BLaER1 (cell line): ENCODE results near the gene IL20RB.

ENCODE experiments used
- H3K27ac ChIP-seq: shearing (Covaris generic); formaldehyde crosslinking; 2 replicates; pipeline ENCODE4 v1.8.1; 2022
- H3K27me3 ChIP-seq: shearing (Covaris generic); formaldehyde crosslinking; 2 replicates; pipeline ENCODE4 v1.8.1; 2022
- H3K36me3 ChIP-seq: shearing (Covaris generic); formaldehyde crosslinking; 2 replicates; pipeline ENCODE4 v1.8.1; 2022
- H3K4me1 ChIP-seq: shearing (Covaris generic); formaldehyde crosslinking; 2 replicates; pipeline ENCODE4 v1.8.1; 2022
- H3K4me2 ChIP-seq: shearing (Covaris generic); formaldehyde crosslinking; 2 replicates; pipeline ENCODE4 v1.8.1; 2022
- H3K4me3 ChIP-seq: shearing (Covaris generic); formaldehyde crosslinking; 2 replicates; pipeline ENCODE4 v1.8.1; 2022
- H3K9ac ChIP-seq: shearing (Covaris generic); formaldehyde crosslinking; 2 replicates; pipeline ENCODE4 v1.8.1; 2022
- H3K9me3 ChIP-seq: shearing (Covaris generic); formaldehyde crosslinking; 2 replicates; pipeline ENCODE4 v1.8.1; 2022
- H4K20me1 ChIP-seq: shearing (Covaris generic); formaldehyde crosslinking; 2 replicates; pipeline ENCODE4 v1.8.1; 2022
- Cebpa-rat ChIP-seq: shearing (Covaris generic); IDR thresholded peaks from 2 replicates; pipeline ENCODE4 v1.8.1; 2022

The IL20RB gene

DNA sequence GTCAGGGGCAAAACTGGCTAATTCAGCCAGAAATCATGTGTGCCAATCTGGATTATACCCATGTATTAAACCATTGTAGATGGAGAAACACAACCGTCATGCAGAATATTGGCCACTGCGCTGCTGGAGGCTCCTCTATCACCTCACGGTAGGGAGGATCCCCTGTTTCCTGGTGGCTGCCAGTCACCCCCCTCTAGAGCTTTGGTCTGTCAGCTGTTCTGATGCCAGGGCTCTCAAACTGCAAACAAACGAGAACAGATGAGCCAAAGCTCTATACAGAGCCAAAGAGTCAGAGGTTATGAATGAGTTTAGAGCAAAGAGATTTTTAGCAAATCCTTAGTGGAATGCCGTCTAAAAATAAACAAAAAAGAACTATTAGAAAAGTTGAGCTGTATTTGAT is 62.5 kb downstream of the IL20RB start:
- TF ChIP-seq Cebpa-rat = no peak
- Histone ChIP-seq H3K27me3 (no peaks in the 10 kb centered on the region), H3K9ac (no peak overlapping the region)

DNA sequence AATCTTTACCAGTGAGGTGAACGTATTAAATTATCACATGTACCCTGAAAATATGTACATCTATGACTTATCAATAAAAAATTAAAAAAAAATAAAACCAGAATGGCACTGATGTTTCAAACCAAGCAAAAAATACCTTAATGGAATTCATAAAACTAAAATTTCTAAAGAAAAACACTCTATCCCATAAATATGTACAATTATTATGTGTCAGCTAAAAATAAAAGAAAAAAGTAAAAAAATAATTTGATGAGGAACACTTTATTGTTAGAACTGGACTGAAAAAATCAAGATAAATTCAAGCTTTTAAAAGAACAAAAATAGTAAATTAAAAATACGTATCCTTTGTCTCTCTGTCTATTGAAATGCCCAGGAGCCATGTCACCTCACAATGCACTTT is 63.1 kb downstream of the IL20RB start:
- H3K27me3 ChIP-seq = no peaks in the 10 kb centered on the region
- H3K4me3 ChIP-seq = no peak overlapping the region
- no peaks in the 10 kb centered on the region for H3K36me3 ChIP-seq
- H3K4me1 ChIP-seq = no peaks in the 10 kb centered on the region
- H3K27ac ChIP-seq = no peak overlapping the region
- H4K20me1 ChIP-seq = no peaks in the 10 kb centered on the region
- no peak overlapping the region for H3K4me2 ChIP-seq
- no peak overlapping the region for H3K9ac ChIP-seq
- no peak for TF ChIP-seq Cebpa-rat
- no peaks in the 10 kb centered on the region for H3K9me3 ChIP-seq

More for the DNA sequence above, 62.5 kb downstream of the IL20RB start:
- Histone ChIP-seq H3K9me3 (no peaks in the 10 kb centered on the region), H3K4me1 (no peaks in the 10 kb centered on the region), H3K4me3 (no peak overlapping the region), H3K36me3 (no peaks in the 10 kb centered on the region), H3K27ac (no peak overlapping the region), H4K20me1 (no peaks in the 10 kb centered on the region), H3K4me2 (no peak overlapping the region)

DNA sequence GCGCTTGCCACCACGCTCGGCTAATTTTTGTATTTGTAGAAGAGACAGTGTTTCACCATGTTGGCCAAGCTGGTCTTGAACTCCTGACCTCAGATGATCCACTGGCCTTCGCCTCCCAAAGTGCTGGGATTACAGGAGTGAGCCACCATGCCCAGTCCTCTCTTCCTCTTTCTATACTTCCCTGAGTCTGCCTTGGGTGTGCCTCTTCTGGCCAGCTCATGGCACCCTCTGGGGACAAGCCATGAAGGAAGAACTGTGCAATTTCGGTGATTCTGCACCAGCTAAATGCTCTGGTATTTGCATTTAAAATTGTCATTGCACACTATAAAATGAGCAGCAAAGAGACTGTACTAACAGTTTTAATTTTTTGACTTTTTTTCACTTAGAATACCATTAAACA is 66.6 kb downstream of the IL20RB start:
- Histone ChIP-seq H3K27me3 (no peaks in the 10 kb centered on the region), H3K36me3 (no peaks in the 10 kb centered on the region), H3K9ac (no peak overlapping the region), H3K4me1 (no peaks in the 10 kb centered on the region), H3K4me3 (no peak overlapping the region), H3K9me3 (no peaks in the 10 kb centered on the region), H4K20me1 (no peaks in the 10 kb centered on the region), H3K4me2 (no peak overlapping the region), H3K27ac (no peak overlapping the region)
- no peak for TF ChIP-seq Cebpa-rat

GRCh38 chr3:137026701-137027100 is 68.9 kb downstream of the IL20RB start:
- no peak for TF ChIP-seq Cebpa-rat
- H3K4me3 ChIP-seq = no peak overlapping the region
- no peaks in the 10 kb centered on the region for H3K27me3 ChIP-seq
- H3K36me3 ChIP-seq = no peaks in the 10 kb centered on the region
- H4K20me1 ChIP-seq = no peaks in the 10 kb centered on the region
- no peaks in the 10 kb centered on the region for H3K4me1 ChIP-seq
- no peak overlapping the region for H3K27ac ChIP-seq
- no peak overlapping the region for H3K9ac ChIP-seq
- no peaks in the 10 kb centered on the region for H3K9me3 ChIP-seq
- no peak overlapping the region for H3K4me2 ChIP-seq

GRCh38 chr3:137032465-137033120 is 74.8 kb downstream of the IL20RB start:
- no peaks in the 10 kb centered on the region for H3K4me1 ChIP-seq
- no peak overlapping the region for H3K4me2 ChIP-seq
- TF ChIP-seq Cebpa-rat = no peak
- H3K36me3 ChIP-seq = no peaks in the 10 kb centered on the region
- no peaks in the 10 kb centered on the region for H3K27me3 ChIP-seq
- H3K27ac ChIP-seq = no peak overlapping the region
- no peak overlapping the region for H3K4me3 ChIP-seq
- no peaks in the 10 kb centered on the region for H4K20me1 ChIP-seq
- H3K9me3 ChIP-seq = no peaks in the 10 kb centered on the region
- no peak overlapping the region for H3K9ac ChIP-seq

GRCh38 chr3:137035631-137036030 is 77.8 kb downstream of the IL20RB start:
- Histone ChIP-seq H3K9ac (no peak overlapping the region), H3K4me3 (no peak overlapping the region), H4K20me1 (no peaks in the 10 kb centered on the region), H3K27ac (no peak overlapping the region), H3K27me3 (no peaks in the 10 kb centered on the region), H3K4me2 (no peak overlapping the region), H3K4me1 (no peaks in the 10 kb centered on the region), H3K9me3 (no peaks in the 10 kb centered on the region), H3K36me3 (no peaks in the 10 kb centered on the region)
- no peak for TF ChIP-seq Cebpa-rat

GRCh38 chr3:137039570-137039969 is 81.8 kb downstream of the IL20RB start:
- no peak overlapping the region for H3K9ac ChIP-seq
- no peak overlapping the region for H3K27ac ChIP-seq
- H3K27me3 ChIP-seq = no peaks in the 10 kb centered on the region; the same call in 1 of the 2 replicates
- no peaks in the 10 kb centered on the region for H3K36me3 ChIP-seq
- no peaks in the 10 kb centered on the region for H3K4me1 ChIP-seq
- no peaks in the 10 kb centered on the region for H4K20me1 ChIP-seq
- no peak overlapping the region for H3K4me3 ChIP-seq
- no peak overlapping the region for H3K4me2 ChIP-seq
- H3K9me3 ChIP-seq = no peaks in the 10 kb centered on the region
- no peak for TF ChIP-seq Cebpa-rat

GRCh38 chr3:137041251-137041650 is 83.5 kb downstream of the IL20RB start:
- H3K9me3 ChIP-seq = no peaks in the 10 kb centered on the region
- H4K20me1 ChIP-seq = no peaks in the 10 kb centered on the region
- no peak for TF ChIP-seq Cebpa-rat
- H3K9ac ChIP-seq = no peak overlapping the region
- no peaks in the 10 kb centered on the region for H3K4me1 ChIP-seq
- H3K27me3 ChIP-seq = no peaks in the 10 kb centered on the region; the same call in 1 of the 2 replicates
- H3K36me3 ChIP-seq = no peaks in the 10 kb centered on the region
- no peak overlapping the region for H3K4me2 ChIP-seq
- no peak overlapping the region for H3K27ac ChIP-seq
- no peak overlapping the region for H3K4me3 ChIP-seq

GRCh38 chr3:137041686-137042085 is 83.9 kb downstream of the IL20RB start:
- no peaks in the 10 kb centered on the region for H3K9me3 ChIP-seq
- H3K4me3 ChIP-seq = no peak overlapping the region
- H3K27me3 ChIP-seq = no peaks in the 10 kb centered on the region; the same call in 1 of the 2 replicates
- no peak for TF ChIP-seq Cebpa-rat
- H3K4me1 ChIP-seq = no peaks in the 10 kb centered on the region
- H3K27ac ChIP-seq = no peak overlapping the region
- no peaks in the 10 kb centered on the region for H4K20me1 ChIP-seq
- H3K4me2 ChIP-seq = no peak overlapping the region
- H3K36me3 ChIP-seq = no peaks in the 10 kb centered on the region
- H3K9ac ChIP-seq = no peak overlapping the region

- H3K4me1 ChIP-seq = no peaks in the 10 kb centered on the region
Measured at GRCh38 chr3:137046747-137047146, 89.0 kb downstream of the IL20RB start.

GRCh38 chr3:137047240-137047639 is 89.5 kb downstream of the IL20RB start:
- H3K4me2 ChIP-seq = no peak overlapping the region
- H3K9me3 ChIP-seq = no peaks in the 10 kb centered on the region
- H3K36me3 ChIP-seq = no peaks in the 10 kb centered on the region
- H3K4me3 ChIP-seq = no peak overlapping the region
- TF ChIP-seq Cebpa-rat = no peak
- no peaks in the 10 kb centered on the region for H3K4me1 ChIP-seq
- H3K27me3 ChIP-seq = no peaks in the 10 kb centered on the region; the same call in 1 of the 2 replicates
- no peak overlapping the region for H3K9ac ChIP-seq
- H4K20me1 ChIP-seq = no peaks in the 10 kb centered on the region
- no peak overlapping the region for H3K27ac ChIP-seq

More at GRCh38 chr3:137046747-137047146, 89.0 kb downstream of the IL20RB start:
- Histone ChIP-seq H3K4me2 (no peak overlapping the region), H3K27ac (no peak overlapping the region), H3K27me3 (no peaks in the 10 kb centered on the region; the same call in 1 of the 2 replicates), H3K9ac (no peak overlapping the region), H3K4me3 (no peak overlapping the region), H4K20me1 (no peaks in the 10 kb centered on the region), H3K9me3 (no peaks in the 10 kb centered on the region), H3K36me3 (no peaks in the 10 kb centered on the region)
- no peak for TF ChIP-seq Cebpa-rat
